ENCODE results near the gene SLC25A1. TPM values are rescaled to one million over a fixed set of nuclear protein-coding genes. Genes with fewer than 3 reads are reported as not detected.

The SLC25A1 gene
- total and polyA plus RNA-seq, 2 of the 8 experiments (the other 6 are each of a cell fraction or from before 2014, with no cell fraction given) = 110 to 148 TPM

DNA sequence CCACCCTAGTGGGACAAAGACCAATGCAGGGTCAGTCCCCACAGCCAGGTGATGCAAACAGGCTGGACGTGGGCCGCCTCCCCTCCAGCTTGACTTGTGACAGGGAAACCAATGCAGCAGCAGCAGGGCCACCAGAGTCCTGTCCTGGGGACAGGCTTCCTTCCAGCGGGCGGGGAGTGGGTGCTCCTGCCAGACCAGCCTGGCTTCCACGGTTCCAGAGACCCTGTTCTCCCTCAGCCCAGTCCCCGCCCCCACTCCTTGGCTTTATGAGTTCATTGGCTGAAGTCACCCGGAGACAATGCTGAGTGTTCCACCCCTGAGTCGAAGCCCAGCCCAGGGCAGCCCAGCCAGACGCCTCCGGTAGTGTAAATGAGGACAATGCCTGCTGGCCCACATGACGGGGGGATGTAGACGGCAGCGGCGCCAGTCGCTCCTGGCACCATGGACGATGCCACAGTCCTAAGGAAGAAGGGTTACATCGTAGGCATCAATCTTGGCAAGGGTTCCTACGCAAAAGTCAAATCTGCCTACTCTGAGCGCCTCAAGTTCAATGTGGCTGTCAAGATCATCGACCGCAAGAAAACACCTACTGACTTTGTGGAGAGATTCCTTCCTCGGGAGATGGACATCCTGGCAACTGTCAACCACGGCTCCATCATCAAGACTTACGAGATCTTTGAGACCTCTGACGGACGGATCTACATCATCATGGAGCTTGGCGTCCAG is 47.4 kb downstream of the SLC25A1 start, which contains the start of gene TSSK2 (continued):
- TF ChIP-seq, protein P1, sequence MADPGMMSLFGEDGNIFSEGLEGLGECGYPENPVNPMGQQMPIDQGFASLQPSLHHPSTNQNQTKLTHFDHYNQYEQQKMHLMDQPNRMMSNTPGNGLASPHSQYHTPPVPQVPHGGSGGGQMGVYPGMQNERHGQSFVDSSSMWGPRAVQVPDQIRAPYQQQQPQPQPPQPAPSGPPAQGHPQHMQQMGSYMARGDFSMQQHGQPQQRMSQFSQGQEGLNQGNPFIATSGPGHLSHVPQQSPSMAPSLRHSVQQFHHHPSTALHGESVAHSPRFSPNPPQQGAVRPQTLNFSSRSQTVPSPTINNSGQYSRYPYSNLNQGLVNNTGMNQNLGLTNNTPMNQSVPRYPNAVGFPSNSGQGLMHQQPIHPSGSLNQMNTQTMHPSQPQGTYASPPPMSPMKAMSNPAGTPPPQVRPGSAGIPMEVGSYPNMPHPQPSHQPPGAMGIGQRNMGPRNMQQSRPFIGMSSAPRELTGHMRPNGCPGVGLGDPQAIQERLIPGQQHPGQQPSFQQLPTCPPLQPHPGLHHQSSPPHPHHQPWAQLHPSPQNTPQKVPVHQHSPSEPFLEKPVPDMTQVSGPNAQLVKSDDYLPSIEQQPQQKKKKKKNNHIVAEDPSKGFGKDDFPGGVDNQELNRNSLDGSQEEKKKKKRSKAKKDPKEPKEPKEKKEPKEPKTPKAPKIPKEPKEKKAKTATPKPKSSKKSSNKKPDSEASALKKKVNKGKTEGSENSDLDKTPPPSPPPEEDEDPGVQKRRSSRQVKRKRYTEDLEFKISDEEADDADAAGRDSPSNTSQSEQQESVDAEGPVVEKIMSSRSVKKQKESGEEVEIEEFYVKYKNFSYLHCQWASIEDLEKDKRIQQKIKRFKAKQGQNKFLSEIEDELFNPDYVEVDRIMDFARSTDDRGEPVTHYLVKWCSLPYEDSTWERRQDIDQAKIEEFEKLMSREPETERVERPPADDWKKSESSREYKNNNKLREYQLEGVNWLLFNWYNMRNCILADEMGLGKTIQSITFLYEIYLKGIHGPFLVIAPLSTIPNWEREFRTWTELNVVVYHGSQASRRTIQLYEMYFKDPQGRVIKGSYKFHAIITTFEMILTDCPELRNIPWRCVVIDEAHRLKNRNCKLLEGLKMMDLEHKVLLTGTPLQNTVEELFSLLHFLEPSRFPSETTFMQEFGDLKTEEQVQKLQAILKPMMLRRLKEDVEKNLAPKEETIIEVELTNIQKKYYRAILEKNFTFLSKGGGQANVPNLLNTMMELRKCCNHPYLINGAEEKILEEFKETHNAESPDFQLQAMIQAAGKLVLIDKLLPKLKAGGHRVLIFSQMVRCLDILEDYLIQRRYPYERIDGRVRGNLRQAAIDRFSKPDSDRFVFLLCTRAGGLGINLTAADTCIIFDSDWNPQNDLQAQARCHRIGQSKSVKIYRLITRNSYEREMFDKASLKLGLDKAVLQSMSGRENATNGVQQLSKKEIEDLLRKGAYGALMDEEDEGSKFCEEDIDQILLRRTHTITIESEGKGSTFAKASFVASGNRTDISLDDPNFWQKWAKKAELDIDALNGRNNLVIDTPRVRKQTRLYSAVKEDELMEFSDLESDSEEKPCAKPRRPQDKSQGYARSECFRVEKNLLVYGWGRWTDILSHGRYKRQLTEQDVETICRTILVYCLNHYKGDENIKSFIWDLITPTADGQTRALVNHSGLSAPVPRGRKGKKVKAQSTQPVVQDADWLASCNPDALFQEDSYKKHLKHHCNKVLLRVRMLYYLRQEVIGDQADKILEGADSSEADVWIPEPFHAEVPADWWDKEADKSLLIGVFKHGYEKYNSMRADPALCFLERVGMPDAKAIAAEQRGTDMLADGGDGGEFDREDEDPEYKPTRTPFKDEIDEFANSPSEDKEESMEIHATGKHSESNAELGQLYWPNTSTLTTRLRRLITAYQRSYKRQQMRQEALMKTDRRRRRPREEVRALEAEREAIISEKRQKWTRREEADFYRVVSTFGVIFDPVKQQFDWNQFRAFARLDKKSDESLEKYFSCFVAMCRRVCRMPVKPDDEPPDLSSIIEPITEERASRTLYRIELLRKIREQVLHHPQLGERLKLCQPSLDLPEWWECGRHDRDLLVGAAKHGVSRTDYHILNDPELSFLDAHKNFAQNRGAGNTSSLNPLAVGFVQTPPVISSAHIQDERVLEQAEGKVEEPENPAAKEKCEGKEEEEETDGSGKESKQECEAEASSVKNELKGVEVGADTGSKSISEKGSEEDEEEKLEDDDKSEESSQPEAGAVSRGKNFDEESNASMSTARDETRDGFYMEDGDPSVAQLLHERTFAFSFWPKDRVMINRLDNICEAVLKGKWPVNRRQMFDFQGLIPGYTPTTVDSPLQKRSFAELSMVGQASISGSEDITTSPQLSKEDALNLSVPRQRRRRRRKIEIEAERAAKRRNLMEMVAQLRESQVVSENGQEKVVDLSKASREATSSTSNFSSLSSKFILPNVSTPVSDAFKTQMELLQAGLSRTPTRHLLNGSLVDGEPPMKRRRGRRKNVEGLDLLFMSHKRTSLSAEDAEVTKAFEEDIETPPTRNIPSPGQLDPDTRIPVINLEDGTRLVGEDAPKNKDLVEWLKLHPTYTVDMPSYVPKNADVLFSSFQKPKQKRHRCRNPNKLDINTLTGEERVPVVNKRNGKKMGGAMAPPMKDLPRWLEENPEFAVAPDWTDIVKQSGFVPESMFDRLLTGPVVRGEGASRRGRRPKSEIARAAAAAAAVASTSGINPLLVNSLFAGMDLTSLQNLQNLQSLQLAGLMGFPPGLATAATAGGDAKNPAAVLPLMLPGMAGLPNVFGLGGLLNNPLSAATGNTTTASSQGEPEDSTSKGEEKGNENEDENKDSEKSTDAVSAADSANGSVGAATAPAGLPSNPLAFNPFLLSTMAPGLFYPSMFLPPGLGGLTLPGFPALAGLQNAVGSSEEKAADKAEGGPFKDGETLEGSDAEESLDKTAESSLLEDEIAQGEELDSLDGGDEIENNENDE (IDR thresholded peaks at IDR 0.05; ENCODE audit: insufficient replicate concordance, low read length) = no peak
- TF ChIP-seq ATF2 (IDR thresholded peaks at IDR 0.05; ENCODE audit: low read length) (no peak), SUZ12 (IDR thresholded peaks at IDR 0.05; ENCODE audit: low read length) (no peak), TEAD4 (IDR thresholded peaks at IDR 0.05; ENCODE audit: low read depth, low read length) (no peak), SP1 (IDR thresholded peaks at IDR 0.05; ENCODE audit: low read depth, low read length) (no peak), JUND (IDR thresholded peaks at IDR 0.05; ENCODE audit: low read length) (no peak)

Data from H1 (cell line).